Pulmonary artery endothelial cell (primary cell): Measurements from ENCODE around the gene CFAP58. TPM values are rescaled to one million over a fixed set of nuclear protein-coding genes. Genes with fewer than 3 reads are reported as not detected.

Source experiments
- DNase-seq: peaks from one replicate; pipeline ENCODE4 v3.0.0-alpha.2; 2011; ENCODE audit warnings: low read depth, low spot score
- total RNA-seq: library from RNA; depleted of rRNA; stranded (reverse); fragments of >200 nt; gene quantifications from 2 replicates; pipeline ENCODE4 v1.2.3, GENCODE V29; 2014

CFAP58 gene
- total RNA-seq, 1 donor from 2014 or later, result 0.46 TPM

- no peak for DNase-seq
These were observed 129.9 kb downstream of the CFAP58 start for GRCh38 chr10:104483582-104483981.

DNA sequence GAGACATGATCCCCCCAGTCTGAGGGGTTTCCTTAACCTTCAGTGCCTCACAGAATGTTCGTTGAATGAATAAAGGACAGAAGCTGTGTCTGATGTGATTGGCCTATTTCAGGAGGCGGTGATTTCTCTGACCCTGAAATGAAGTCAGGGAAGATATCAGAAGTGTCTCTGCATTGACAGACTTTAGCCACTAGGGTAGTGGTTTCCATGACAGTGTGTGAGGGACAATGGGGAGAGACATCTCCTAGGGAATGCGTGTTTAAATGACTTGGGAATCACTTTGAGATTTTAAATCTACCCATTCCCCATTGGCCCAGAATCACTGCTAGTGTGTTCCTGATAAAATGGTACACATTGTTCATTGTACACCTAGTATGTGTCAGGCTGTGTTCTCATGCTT, 132.0 kb downstream of the CFAP58 start:
- no peak for DNase-seq

DNA sequence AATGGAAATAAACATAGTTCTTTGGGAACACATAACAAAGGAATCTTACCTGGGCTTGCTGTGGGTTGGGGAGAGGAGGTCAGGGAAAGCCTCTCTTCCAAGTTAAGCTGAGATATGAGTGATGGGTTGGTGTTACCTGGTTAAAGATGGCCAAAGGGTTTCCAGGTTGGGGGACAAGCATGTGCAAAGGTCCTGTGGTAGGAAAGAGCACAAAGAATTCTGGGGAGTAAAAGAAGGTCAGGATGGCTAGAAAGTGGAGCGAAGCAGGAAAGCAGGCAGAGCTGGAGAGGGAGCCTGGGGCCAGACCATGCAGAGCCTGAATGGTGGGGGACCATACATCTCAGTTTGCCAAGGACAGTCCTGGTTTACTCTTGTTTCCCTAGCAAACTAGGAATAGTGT, 133.2 kb downstream of the CFAP58 start:
- DNase-seq, result no peak

GRCh38 chr10:104487794-104488438, 134.3 kb downstream of the CFAP58 start:
- DNase-seq, result no peak

DNA sequence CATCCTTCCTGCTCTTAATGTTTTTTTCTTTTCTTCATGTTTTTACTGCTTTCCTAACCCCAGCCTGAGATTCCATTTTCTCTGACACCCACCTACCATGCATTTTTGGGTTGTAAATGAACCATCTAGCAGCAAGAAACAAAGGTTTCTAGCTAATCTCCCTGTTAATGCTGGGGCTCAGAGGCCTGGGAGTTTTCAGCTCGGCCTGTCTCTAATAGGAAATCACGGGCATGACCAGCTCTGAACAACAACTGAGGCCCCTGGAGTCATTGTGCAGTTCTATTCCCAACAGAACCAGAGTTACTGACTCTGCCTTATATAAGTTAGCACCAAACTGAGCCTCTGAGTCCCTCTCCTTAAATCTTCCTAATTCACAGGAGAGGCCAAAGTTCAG, 134.8 kb downstream of the CFAP58 start:
- DNase-seq, result no peak

- no peak for DNase-seq
These were observed 138.8 kb downstream of the CFAP58 start for GRCh38 chr10:104492329-104492940.

GRCh38 chr10:104498347-104499081, 144.9 kb downstream of the CFAP58 start:
- no peak for DNase-seq

DNA sequence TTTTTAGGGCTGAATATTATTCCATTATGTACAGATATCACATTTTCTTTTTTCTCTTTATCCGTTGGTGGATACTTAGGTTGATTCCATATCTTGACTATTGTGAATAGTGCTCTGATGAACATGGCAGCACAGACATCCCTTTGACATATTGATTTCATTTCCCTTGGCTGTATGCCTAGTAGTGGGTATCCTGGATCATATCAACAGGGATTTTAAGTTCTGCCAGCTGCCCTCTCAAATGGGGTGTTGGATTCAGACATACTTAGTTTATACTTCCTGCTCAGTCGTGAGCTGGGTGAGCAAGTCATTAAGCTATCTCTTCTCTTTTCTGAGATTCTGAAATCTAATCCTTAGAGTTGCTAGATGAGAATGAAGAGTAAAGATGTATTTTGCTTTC, 147.8 kb downstream of the CFAP58 start:
- DNase-seq, result no peak

- no peak for DNase-seq
These were observed 148.4 kb downstream of the CFAP58 start for GRCh38 chr10:104501864-104502579.

GRCh38 chr10:104502907-104503306, 149.3 kb downstream of the CFAP58 start:
- no peak for DNase-seq

Other genes starting within 250 kb of the CFAP58 start
- 10.3 and 13.3 TPM in 2 replicates for gene SFR1, start 231.7 kb upstream of the CFAP58 start, total RNA-seq
- gene CFAP43, start 121.5 kb upstream of the CFAP58 start, total RNA-seq, result 0.07 TPM in 2 replicates
- gene GSTO1, start 98.9 kb upstream of the CFAP58 start, total RNA-seq, result 144 and 229 TPM in 2 replicates
- gene GSTO2, start 84.6 kb upstream of the CFAP58 start, total RNA-seq, result 0.25 and 0.33 TPM in 2 replicates
- gene ITPRIP, start 15.4 kb upstream of the CFAP58 start, total RNA-seq, result 16.6 and 22.8 TPM in 2 replicates